ENCODE results near the gene CLOCK.
A peak's percentile ranks its signal among the peaks of the same experiment; 100 is the strongest.

Gene CLOCK

GRCh38 chr4:55475394-55476243, 71.1 kb downstream of the CLOCK start:
- DNase-seq (ENCODE audit: low read depth) = peak; percentile 81

GRCh38 chr4:55469979-55470378, 76.7 kb downstream of the CLOCK start:
- no peak for DNase-seq (ENCODE audit: low read depth)

GRCh38 chr4:55468724-55469123, 78.0 kb downstream of the CLOCK start:
- peak; percentile 73 for DNase-seq (ENCODE audit: low read depth)

- no peak for DNase-seq (ENCODE audit: low read depth)
Observed at GRCh38 chr4:55466001-55466400, 80.7 kb downstream of the CLOCK start.

- DNase-seq (ENCODE audit: low read depth) = peak; percentile 40
Observed at GRCh38 chr4:55458611-55459010, 88.1 kb downstream of the CLOCK start.

GRCh38 chr4:55458164-55458563, 88.5 kb downstream of the CLOCK start:
- DNase-seq (ENCODE audit: low read depth) = peak; percentile 77

GRCh38 chr4:55450566-55450965, 96.1 kb downstream of the CLOCK start:
- DNase-seq (ENCODE audit: low read depth) = no peak

- peak; percentile 53 for DNase-seq (ENCODE audit: low read depth)
Observed at GRCh38 chr4:55447831-55448230, 98.9 kb downstream of the CLOCK start.

- DNase-seq (ENCODE audit: low read depth) = no peak
Observed at GRCh38 chr4:55447108-55447708, 99.5 kb downstream of the CLOCK start.

- DNase-seq (ENCODE audit: low read depth) = peak; percentile 44
Observed at GRCh38 chr4:55446578-55446922, 100.2 kb downstream of the CLOCK start.

- peak; percentile 90 for DNase-seq (ENCODE audit: low read depth)
Observed at GRCh38 chr4:55445921-55446577, 100.7 kb downstream of the CLOCK start.

- peak; percentile 55 for DNase-seq (ENCODE audit: low read depth)
Observed at GRCh38 chr4:55444827-55445226, 101.9 kb downstream of the CLOCK start.

- peak; percentile 34 for DNase-seq (ENCODE audit: low read depth)
Observed at GRCh38 chr4:55442541-55442940, 104.2 kb downstream of the CLOCK start.

- no peak for DNase-seq (ENCODE audit: low read depth)
Observed at GRCh38 chr4:55440786-55441185, 105.9 kb downstream of the CLOCK start.

GRCh38 chr4:55439023-55439422, 107.7 kb downstream of the CLOCK start:
- no peak for DNase-seq (ENCODE audit: low read depth)

GRCh38 chr4:55438314-55438713, 108.4 kb downstream of the CLOCK start:
- DNase-seq (ENCODE audit: low read depth) = no peak

- no peak for DNase-seq (ENCODE audit: low read depth)
Observed at GRCh38 chr4:55437823-55438222, 108.9 kb downstream of the CLOCK start.

- peak; percentile 40 for DNase-seq (ENCODE audit: low read depth)
Observed at GRCh38 chr4:55437356-55437796, 109.3 kb downstream of the CLOCK start.

- DNase-seq (ENCODE audit: low read depth) = peak; percentile 48
Observed at GRCh38 chr4:55435141-55435841, 111.4 kb downstream of the CLOCK start.

GRCh38 chr4:55431710-55432336, 114.9 kb downstream of the CLOCK start:
- no peak for DNase-seq (ENCODE audit: low read depth)

- DNase-seq (ENCODE audit: low read depth) = no peak
Observed at GRCh38 chr4:55424791-55425190, 121.9 kb downstream of the CLOCK start.

- no peak for DNase-seq (ENCODE audit: low read depth)
Observed at GRCh38 chr4:55416176-55416575, 130.5 kb downstream of the CLOCK start.

All from EH (cell line).